Astrocyte of the spinal cord (primary cell): ENCODE measurements around the gene ADAMTSL5.
"Not testable (repeated sequence)": the region's sequence is repeated elsewhere in the genome, so short reads cannot be mapped to it uniquely, and the experiment has no call there.

Experiments used
- DNase-seq: peaks from one replicate; pipeline ENCODE4 v3.0.0; 2011; ENCODE audit warnings: low read depth, low spot score
- H3K4me3 ChIP-seq: 2 replicates; pipeline ENCODE4 v1.5.1; 2011; ENCODE audit warnings: low read depth, mild to moderate bottlenecking, low read length, moderate library complexity
- in situ Hi-C: cut with HindIII; loops from 2 replicates; pipeline ENCODE4 v1.10.0; 2017; ENCODE audit warnings: low sequenced_read_pairs
- TF ChIP-seq, protein P1 (sequence below): IDR thresholded peaks from 2 replicates; pipeline ENCODE4 v1.5.1; 2012; ENCODE audit warnings: low read depth, mild to moderate bottlenecking, low read length, inconsistent platforms

Gene ADAMTSL5

GRCh38 chr19:1501200-1501595 is 11.6 kb downstream of the ADAMTSL5 start:
- H3K4me3 ChIP-seq: no peak overlapping the region
- TF ChIP-seq, protein P1, sequence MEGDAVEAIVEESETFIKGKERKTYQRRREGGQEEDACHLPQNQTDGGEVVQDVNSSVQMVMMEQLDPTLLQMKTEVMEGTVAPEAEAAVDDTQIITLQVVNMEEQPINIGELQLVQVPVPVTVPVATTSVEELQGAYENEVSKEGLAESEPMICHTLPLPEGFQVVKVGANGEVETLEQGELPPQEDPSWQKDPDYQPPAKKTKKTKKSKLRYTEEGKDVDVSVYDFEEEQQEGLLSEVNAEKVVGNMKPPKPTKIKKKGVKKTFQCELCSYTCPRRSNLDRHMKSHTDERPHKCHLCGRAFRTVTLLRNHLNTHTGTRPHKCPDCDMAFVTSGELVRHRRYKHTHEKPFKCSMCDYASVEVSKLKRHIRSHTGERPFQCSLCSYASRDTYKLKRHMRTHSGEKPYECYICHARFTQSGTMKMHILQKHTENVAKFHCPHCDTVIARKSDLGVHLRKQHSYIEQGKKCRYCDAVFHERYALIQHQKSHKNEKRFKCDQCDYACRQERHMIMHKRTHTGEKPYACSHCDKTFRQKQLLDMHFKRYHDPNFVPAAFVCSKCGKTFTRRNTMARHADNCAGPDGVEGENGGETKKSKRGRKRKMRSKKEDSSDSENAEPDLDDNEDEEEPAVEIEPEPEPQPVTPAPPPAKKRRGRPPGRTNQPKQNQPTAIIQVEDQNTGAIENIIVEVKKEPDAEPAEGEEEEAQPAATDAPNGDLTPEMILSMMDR: no peak
- in situ Hi-C loops: no loop called here
- DNase-seq: no peak

DNA sequence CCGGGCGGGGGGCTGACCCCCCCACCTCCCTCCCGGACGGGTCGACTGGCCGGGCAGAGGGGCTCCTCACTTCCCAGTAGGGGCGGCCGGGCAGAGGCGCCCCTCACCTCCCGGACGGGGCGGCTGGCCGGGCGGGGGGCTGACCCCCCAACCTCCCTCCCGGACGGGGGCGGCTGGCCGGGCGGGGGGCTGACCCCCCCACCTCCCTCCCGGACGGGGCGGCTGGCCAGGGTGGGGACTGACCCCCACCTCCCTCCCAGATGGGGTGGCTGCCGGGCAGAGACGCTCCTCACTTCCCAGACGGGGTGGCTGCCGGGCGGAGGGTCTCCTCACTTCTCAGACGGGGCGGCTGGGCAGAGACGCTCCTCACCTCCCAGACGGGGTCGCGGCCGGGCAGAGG is 13.6 kb downstream of the ADAMTSL5 start:
- in situ Hi-C loops, DNase-seq, H3K4me3 ChIP-seq: not testable (repeated sequence)

- TF ChIP-seq, protein P1: no peak
- DNase-seq: no peak
- no peak overlapping the region for H3K4me3 ChIP-seq
- in situ Hi-C loops: no loop called here
These were observed 15.1 kb downstream of the ADAMTSL5 start for GRCh38 chr19:1497578-1498235.

- in situ Hi-C loops: no loop called here
- TF ChIP-seq, protein P1: no peak
- no peak overlapping the region for H3K4me3 ChIP-seq
- DNase-seq: no peak
These were observed 15.9 kb downstream of the ADAMTSL5 start for GRCh38 chr19:1496714-1497577.

DNA sequence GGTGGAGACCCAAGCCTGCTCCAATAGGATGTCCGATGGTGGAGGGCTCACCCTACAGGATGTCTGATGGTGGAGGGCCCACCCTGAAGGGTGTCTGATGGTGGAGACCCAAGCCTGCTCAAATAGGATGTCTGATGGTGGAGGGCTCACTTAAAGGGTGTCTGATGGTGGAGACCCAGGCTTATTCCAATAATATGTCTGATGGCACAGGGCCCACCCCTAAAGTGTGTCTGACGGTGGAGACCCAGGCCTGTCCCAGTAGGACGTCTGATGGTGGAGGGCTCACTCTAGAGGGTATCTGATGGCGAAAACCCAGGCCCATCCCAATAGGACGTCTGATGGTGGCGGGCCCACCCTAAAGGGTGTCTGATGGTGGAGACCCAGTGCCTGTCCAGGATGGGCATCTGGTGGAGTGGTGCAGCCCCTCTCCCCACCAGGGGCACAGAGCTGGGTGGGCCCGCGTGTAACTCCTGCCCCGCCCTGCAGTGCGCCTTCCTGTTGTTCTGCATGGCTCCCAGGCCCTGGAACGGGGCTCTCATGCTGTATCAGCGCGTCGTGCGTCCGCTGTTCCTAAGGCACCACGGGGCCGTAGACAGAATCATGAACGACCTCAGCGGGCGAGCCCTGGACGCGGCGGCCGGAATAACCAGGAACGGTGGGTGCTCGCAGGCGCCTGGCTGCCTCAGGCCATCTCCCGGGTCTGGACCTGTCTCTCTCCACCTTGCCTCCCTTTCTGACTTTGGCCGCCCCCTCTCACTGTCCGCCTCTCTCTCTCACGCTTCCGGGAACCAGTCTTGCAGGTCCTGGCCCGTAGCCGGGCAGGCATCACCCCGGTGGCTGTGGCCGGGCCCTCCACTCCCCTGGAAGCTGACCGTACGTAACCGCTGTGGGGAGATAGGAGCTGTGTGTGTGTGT is 16.8 kb downstream of the ADAMTSL5 start:
- TF ChIP-seq, protein P1: no peak
- in situ Hi-C loops: no loop called here
- no peak for DNase-seq
- H3K4me3 ChIP-seq: no peak overlapping the region

DNA sequence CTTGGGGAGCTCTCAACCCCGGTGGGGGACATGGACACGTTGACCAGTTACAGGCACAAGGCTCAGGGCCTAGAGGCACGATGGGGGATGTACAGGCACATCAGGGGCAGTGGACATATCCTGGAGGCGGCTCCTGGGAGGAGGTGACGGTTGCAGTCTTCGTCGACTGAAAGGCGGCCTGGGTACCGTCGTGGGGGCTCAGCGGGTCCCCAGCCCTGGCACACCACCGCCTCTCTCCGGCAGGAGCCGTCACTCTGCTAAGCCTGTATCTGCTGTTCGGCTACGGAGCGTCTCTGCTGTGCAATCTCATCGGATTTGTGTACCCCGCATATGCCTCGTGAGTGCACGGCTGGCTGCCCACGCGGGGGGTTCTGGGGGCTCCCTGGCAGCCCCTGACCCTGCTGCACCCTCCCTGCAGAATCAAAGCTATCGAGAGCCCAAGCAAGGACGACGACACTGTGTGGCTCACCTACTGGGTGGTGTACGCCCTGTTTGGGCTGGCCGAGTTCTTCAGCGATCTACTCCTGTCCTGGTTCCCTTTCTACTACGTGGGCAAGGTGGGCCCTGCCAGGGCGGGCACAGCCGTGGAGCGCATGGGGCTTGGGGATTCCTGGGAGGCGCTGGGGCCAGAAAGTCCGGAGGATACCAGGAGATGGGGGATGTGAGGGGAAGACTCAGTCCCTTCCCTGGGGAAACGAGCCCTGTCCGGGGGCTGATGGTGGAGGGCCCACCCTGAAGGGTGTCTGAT is 17.6 kb downstream of the ADAMTSL5 start:
- DNase-seq: no peak
- TF ChIP-seq, protein P1: no peak
- H3K4me3 ChIP-seq: no peak overlapping the region
- in situ Hi-C loops: no loop called here
